GM23338 (cell line): ENCODE measurements around the gene CFAP251.

Experiments
- CREB1 ChIP-seq: fragments of 250-450 bp; sonication (Bioruptor Pico); IDR thresholded peaks from 2 replicates; pipeline ENCODE4 v1.5.0; 2020; ENCODE audit warnings: low read depth, mild to moderate bottlenecking, moderate library complexity
- ETS1 ChIP-seq: IDR thresholded peaks from 2 replicates; pipeline ENCODE4 v1.6.1; 2016; ENCODE audit warnings: antibody characterized with exemption
- EZH2 ChIP-seq: fragments of 200-600 bp; sonication (generic); IDR thresholded peaks from one replicate; pipeline ENCODE4 v1.8.0; 2017; ENCODE audit warnings: antibody characterized with exemption, mild to moderate bottlenecking, low read depth; ENCODE audit not compliant: unreplicated experiment
- EZH2phosphoT487 ChIP-seq: fragments of 200-600 bp; sonication (generic); IDR thresholded peaks from one replicate; pipeline ENCODE4 v1.8.1; 2018; ENCODE audit warnings: antibody characterized with exemption; ENCODE audit not compliant: unreplicated experiment
- JUNB ChIP-seq: IDR thresholded peaks from one replicate; pipeline ENCODE4 v1.6.1; 2016; ENCODE audit warnings: antibody characterized with exemption; ENCODE audit not compliant: unreplicated experiment
- NANOG ChIP-seq: IDR thresholded peaks from 2 replicates; pipeline ENCODE4 v1.6.1; 2016; ENCODE audit warnings: antibody characterized with exemption, borderline replicate concordance
- POLR2AphosphoS5 ChIP-seq: IDR thresholded peaks from 2 replicates; pipeline ENCODE4 v1.6.1; 2016; ENCODE audit warnings: antibody characterized with exemption, low read depth
- STAT1 ChIP-seq: IDR thresholded peaks from one replicate; pipeline ENCODE4 v1.6.1; 2016; ENCODE audit warnings: antibody characterized with exemption; ENCODE audit not compliant: unreplicated experiment
- ZNF114 ChIP-seq: fragments of 250-450 bp; sonication (Bioruptor Pico); IDR thresholded peaks from 2 replicates; pipeline ENCODE4 v1.5.0; 2020; ENCODE audit warnings: mild to moderate bottlenecking, moderate library complexity
- ZNF331 ChIP-seq: fragments of 250-450 bp; sonication (Bioruptor Pico); IDR thresholded peaks from 2 replicates; pipeline ENCODE4 v1.5.0; 2020; ENCODE audit warnings: low read depth, mild to moderate bottlenecking, moderate library complexity
- ZNF462 ChIP-seq: fragments of 250-450 bp; sonication (Bioruptor Pico); IDR thresholded peaks from 2 replicates; pipeline ENCODE4 v1.5.0; 2020; ENCODE audit warnings: mild to moderate bottlenecking, moderate library complexity
- TF ChIP-seq, protein P1 (sequence below), 2 experiments: fragments of 200-600 bp in 1 of 2; sonication (generic) in 1 of 2; conservative IDR thresholded peaks; 2 replicates each; pipeline versions ENCODE4 v1.5.1 to v1.6.1; 2016 to 2017; ENCODE audit warnings: antibody characterized with exemption in 2 of 2, low read depth in 2 of 2, mild to moderate bottlenecking in 2 of 2, moderate library complexity in 1 of 2
- TF ChIP-seq, protein P2 (sequence below): IDR thresholded peaks from one replicate; pipeline ENCODE4 v1.6.1; 2018; ENCODE audit warnings: antibody characterized with exemption; ENCODE audit not compliant: unreplicated experiment

- TF ChIP-seq, protein P1, sequence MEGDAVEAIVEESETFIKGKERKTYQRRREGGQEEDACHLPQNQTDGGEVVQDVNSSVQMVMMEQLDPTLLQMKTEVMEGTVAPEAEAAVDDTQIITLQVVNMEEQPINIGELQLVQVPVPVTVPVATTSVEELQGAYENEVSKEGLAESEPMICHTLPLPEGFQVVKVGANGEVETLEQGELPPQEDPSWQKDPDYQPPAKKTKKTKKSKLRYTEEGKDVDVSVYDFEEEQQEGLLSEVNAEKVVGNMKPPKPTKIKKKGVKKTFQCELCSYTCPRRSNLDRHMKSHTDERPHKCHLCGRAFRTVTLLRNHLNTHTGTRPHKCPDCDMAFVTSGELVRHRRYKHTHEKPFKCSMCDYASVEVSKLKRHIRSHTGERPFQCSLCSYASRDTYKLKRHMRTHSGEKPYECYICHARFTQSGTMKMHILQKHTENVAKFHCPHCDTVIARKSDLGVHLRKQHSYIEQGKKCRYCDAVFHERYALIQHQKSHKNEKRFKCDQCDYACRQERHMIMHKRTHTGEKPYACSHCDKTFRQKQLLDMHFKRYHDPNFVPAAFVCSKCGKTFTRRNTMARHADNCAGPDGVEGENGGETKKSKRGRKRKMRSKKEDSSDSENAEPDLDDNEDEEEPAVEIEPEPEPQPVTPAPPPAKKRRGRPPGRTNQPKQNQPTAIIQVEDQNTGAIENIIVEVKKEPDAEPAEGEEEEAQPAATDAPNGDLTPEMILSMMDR (conservative IDR thresholded peaks at IDR 0.05; ENCODE audit: low read depth in 2 of 2), result no peak
- TF ChIP-seq, protein P2, sequence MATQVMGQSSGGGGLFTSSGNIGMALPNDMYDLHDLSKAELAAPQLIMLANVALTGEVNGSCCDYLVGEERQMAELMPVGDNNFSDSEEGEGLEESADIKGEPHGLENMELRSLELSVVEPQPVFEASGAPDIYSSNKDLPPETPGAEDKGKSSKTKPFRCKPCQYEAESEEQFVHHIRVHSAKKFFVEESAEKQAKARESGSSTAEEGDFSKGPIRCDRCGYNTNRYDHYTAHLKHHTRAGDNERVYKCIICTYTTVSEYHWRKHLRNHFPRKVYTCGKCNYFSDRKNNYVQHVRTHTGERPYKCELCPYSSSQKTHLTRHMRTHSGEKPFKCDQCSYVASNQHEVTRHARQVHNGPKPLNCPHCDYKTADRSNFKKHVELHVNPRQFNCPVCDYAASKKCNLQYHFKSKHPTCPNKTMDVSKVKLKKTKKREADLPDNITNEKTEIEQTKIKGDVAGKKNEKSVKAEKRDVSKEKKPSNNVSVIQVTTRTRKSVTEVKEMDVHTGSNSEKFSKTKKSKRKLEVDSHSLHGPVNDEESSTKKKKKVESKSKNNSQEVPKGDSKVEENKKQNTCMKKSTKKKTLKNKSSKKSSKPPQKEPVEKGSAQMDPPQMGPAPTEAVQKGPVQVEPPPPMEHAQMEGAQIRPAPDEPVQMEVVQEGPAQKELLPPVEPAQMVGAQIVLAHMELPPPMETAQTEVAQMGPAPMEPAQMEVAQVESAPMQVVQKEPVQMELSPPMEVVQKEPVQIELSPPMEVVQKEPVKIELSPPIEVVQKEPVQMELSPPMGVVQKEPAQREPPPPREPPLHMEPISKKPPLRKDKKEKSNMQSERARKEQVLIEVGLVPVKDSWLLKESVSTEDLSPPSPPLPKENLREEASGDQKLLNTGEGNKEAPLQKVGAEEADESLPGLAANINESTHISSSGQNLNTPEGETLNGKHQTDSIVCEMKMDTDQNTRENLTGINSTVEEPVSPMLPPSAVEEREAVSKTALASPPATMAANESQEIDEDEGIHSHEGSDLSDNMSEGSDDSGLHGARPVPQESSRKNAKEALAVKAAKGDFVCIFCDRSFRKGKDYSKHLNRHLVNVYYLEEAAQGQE, result no peak
- no peak for TF ChIP-seq EZH2
- TF ChIP-seq CREB1 (CRISPR knock-in tag), result no peak
- TF ChIP-seq POLR2AphosphoS5, result no peak
- TF ChIP-seq EZH2phosphoT487, result no peak
- no peak for TF ChIP-seq NANOG
- no peak for TF ChIP-seq STAT1
- TF ChIP-seq ZNF331 (CRISPR knock-in tag), result no peak
- TF ChIP-seq JUNB, result no peak
- no peak for TF ChIP-seq ETS1
- no peak for TF ChIP-seq ZNF114 (CRISPR knock-in tag)
- TF ChIP-seq ZNF462 (CRISPR knock-in tag), result no peak
Observed at GRCh38 chr12:121953117-121953692, 34.8 kb downstream of the CFAP251 start.
